H9 (cell line): ENCODE data around the gene MTTP. TPM values are rescaled to one million over a fixed set of nuclear protein-coding genes. Genes with fewer than 3 reads are reported as not detected.

Experiments used
- DNase-seq: peaks from one replicate; pipeline ENCODE4 v3.0.0-alpha.2; 2017
- H2AFZ ChIP-seq: one replicate; pipeline ENCODE4 v1.6.1; 2013; ENCODE audit warnings: mild to moderate bottlenecking, low read length, control low read depth, moderate library complexity
- H2AK5ac ChIP-seq: 2 replicates; pipeline ENCODE4 v1.6.1; 2013; ENCODE audit warnings: low read length, control low read depth, mixed read lengths; ENCODE audit not compliant: insufficient read length
- H2BK120ac ChIP-seq: one replicate; pipeline ENCODE4 v1.6.1; 2013; ENCODE audit warnings: low read depth, mild to moderate bottlenecking, low read length, control low read depth, inconsistent platforms; ENCODE audit not compliant: poor library complexity, severe bottlenecking
- H2BK12ac ChIP-seq: 2 replicates; pipeline ENCODE4 v1.6.1; 2013; ENCODE audit warnings: low read length, control low read depth, mixed read lengths, low read depth; ENCODE audit not compliant: insufficient read length
- H2BK15ac ChIP-seq: 2 replicates; pipeline ENCODE4 v1.6.1; 2013; ENCODE audit warnings: low read depth, low read length, control low read depth
- H2BK20ac ChIP-seq: one replicate; pipeline ENCODE4 v1.6.1; 2013; ENCODE audit warnings: low read depth, mild to moderate bottlenecking, low read length, control low read depth, inconsistent platforms; ENCODE audit not compliant: poor library complexity, severe bottlenecking
- H2BK5ac ChIP-seq: 2 replicates; pipeline ENCODE4 v1.6.1; 2013; ENCODE audit warnings: low read length, control low read depth, mixed read lengths; ENCODE audit not compliant: insufficient read length
- H3K14ac ChIP-seq: 2 replicates; pipeline ENCODE4 v1.6.1; 2013; ENCODE audit warnings: low read length, control low read depth; ENCODE audit not compliant: insufficient read depth
- H3K18ac ChIP-seq: 2 replicates; pipeline ENCODE4 v1.6.1; 2013; ENCODE audit warnings: low read depth, mild to moderate bottlenecking, mixed read lengths, low read length, control low read depth; ENCODE audit not compliant: insufficient read length
- H3K23ac ChIP-seq: 2 replicates; pipeline ENCODE4 v1.6.1; 2013; ENCODE audit warnings: low read length, control low read depth, mixed read lengths, low read depth; ENCODE audit not compliant: insufficient read length
- H3K23me2 ChIP-seq: 2 replicates; pipeline ENCODE4 v1.6.1; 2013; ENCODE audit warnings: low read depth, mild to moderate bottlenecking, mixed read lengths, low read length, control low read depth; ENCODE audit not compliant: insufficient read length, poor library complexity, severe bottlenecking
- H3K27ac ChIP-seq: 2 replicates; pipeline ENCODE4 v1.5.1; 2013; ENCODE audit warnings: low read length, control low read depth, mixed read lengths, low read depth; ENCODE audit not compliant: insufficient read length
- H3K27me3 ChIP-seq: 2 replicates; pipeline ENCODE4 v1.6.1; 2013; ENCODE audit warnings: low read length, control low read depth, inconsistent platforms; ENCODE audit not compliant: insufficient read depth
- H3K4ac ChIP-seq: 2 replicates; pipeline ENCODE4 v1.6.1; 2013; ENCODE audit warnings: low read depth, mild to moderate bottlenecking, control low read depth, inconsistent platforms, low read length, moderate library complexity
- H3K4me1 ChIP-seq: 2 replicates; pipeline ENCODE4 v1.6.1; 2013; ENCODE audit warnings: low read length, control low read depth, inconsistent platforms; ENCODE audit not compliant: insufficient read depth
- H3K4me2 ChIP-seq: 2 replicates; pipeline ENCODE4 v1.6.1; 2013; ENCODE audit warnings: low read length, control low read depth, mixed read lengths; ENCODE audit not compliant: insufficient read length, insufficient read depth
- H3K56ac ChIP-seq: 2 replicates; pipeline ENCODE4 v1.6.1; 2013; ENCODE audit warnings: low read depth, mild to moderate bottlenecking, mixed read lengths, low read length, control low read depth; ENCODE audit not compliant: insufficient read length
- H3K79me1 ChIP-seq: 2 replicates; pipeline ENCODE4 v1.6.1; 2013; ENCODE audit warnings: low read depth, mild to moderate bottlenecking, moderate library complexity, low read length, control low read depth, inconsistent platforms; ENCODE audit not compliant: insufficient read depth, poor library complexity, severe bottlenecking
- H3K79me2 ChIP-seq: 2 replicates; pipeline ENCODE4 v1.6.1; 2013; ENCODE audit warnings: low read length, control low read depth, inconsistent platforms; ENCODE audit not compliant: insufficient read depth
- H3K9ac ChIP-seq: 2 replicates; pipeline ENCODE4 v1.6.1; 2013; ENCODE audit warnings: low read length, control low read depth, mixed read lengths; ENCODE audit not compliant: insufficient read length; ENCODE audit errors: extremely low read depth
- H3K9me3 ChIP-seq: one replicate; pipeline ENCODE4 v1.6.1; 2013; ENCODE audit warnings: low read depth, low read length, inconsistent platforms; ENCODE audit not compliant: control insufficient read depth
- H3T11ph ChIP-seq: one replicate; pipeline ENCODE4 v1.6.1; 2013; ENCODE audit warnings: mild to moderate bottlenecking, low read length, control low read depth, inconsistent platforms
- H4K20me1 ChIP-seq: one replicate; pipeline ENCODE4 v1.6.1; 2013; ENCODE audit not compliant: control insufficient read depth, insufficient read length, insufficient read depth
- H4K5ac ChIP-seq: 2 replicates; pipeline ENCODE4 v1.6.1; 2013; ENCODE audit warnings: low read depth, mild to moderate bottlenecking, mixed read lengths, low read length, control low read depth; ENCODE audit not compliant: insufficient read length
- H4K8ac ChIP-seq: replicated peaks from 2 replicates; pipeline ENCODE4 v1.6.1; 2013; ENCODE audit warnings: low read length, control low read depth, mixed read lengths, low read depth; ENCODE audit not compliant: insufficient read length
- H4K91ac ChIP-seq: 2 replicates; pipeline ENCODE4 v1.6.1; 2013; ENCODE audit warnings: low read depth, mild to moderate bottlenecking, moderate library complexity, mixed read lengths, low read length, control low read depth; ENCODE audit not compliant: insufficient read length
- H3K27ac Mint-ChIP-seq, 3 experiments: 2 replicates in 2 of 3; 3 replicates in 1 of 3; pipeline ENCODE4 v1.8.0; 2020 to 2021; ENCODE audit warnings: mixed read lengths in 3 of 3, mild to moderate bottlenecking in 1 of 3, moderate library complexity in 1 of 3
- H3K27me3 Mint-ChIP-seq: 2 replicates; pipeline ENCODE4 v1.8.0; 2021; ENCODE audit warnings: low read depth, mild to moderate bottlenecking, moderate library complexity, mixed read lengths
- H3K36me3 Mint-ChIP-seq, 3 experiments: 2 replicates in 2 of 3; 3 replicates in 1 of 3; pipeline ENCODE4 v1.8.0; 2020 to 2021; ENCODE audit warnings: low read depth in 3 of 3, mixed read lengths in 3 of 3; ENCODE audit not compliant: insufficient read depth in 1 of 3
- H3K4me1 Mint-ChIP-seq, 2 experiments: 2 replicates each; pipeline ENCODE4 v1.8.0; 2020; ENCODE audit warnings: mixed read lengths in 2 of 2
- H3K4me3 Mint-ChIP-seq, 2 experiments: 2 replicates in 1 of 2; 3 replicates in 1 of 2; pipeline ENCODE4 v1.8.0; 2020 to 2021; ENCODE audit warnings: mild to moderate bottlenecking in 2 of 2, mixed read lengths in 2 of 2, moderate library complexity in 1 of 2
- H3K9me3 Mint-ChIP-seq, 2 experiments: 2 replicates in 1 of 2; 3 replicates in 1 of 2; pipeline ENCODE4 v1.8.0; 2020; ENCODE audit warnings: mild to moderate bottlenecking in 2 of 2, mixed read lengths in 2 of 2, moderate library complexity in 1 of 2
- CTCF ChIP-seq: fragments of 200-600 bp; sonication (generic); conservative IDR thresholded peaks from 3 replicates; pipeline ENCODE4 v1.8.0; 2021; ENCODE audit warnings: antibody characterized with exemption, mild to moderate bottlenecking
- WGBS: extraction: QIAGEN DNeasy Blood & Tissue Kit; methylation state at CpG from one replicate; pipeline ENCODE4 v1.1.7; 2013; ENCODE audit warnings: missing lambda C conversion rate, low lambda C conversion rate, mixed read lengths; ENCODE audit not compliant: insufficient read length; ENCODE audit errors: extremely low coverage; 5-methylcytosine and 5-hydroxymethylcytosine counted together
- total RNA-seq: library from RNA; stranded (reverse); gene quantifications from 2 replicates; pipeline ENCODE4 v1.2.1, GENCODE V29; 2021

The MTTP gene
- total RNA-seq, 1 experiment from 2014 or later: 0.46 TPM

GRCh38 chr4:99636422-99636821 is 61.8 kb downstream of the MTTP start:
- no peak overlapping the region for H3K4ac ChIP-seq
- H3K14ac ChIP-seq: no peak overlapping the region
- H3K27me3 Mint-ChIP-seq: no peaks in the 10 kb centered on the region
- H2AFZ ChIP-seq: no peak overlapping the region
- no peak overlapping the region for H2AK5ac ChIP-seq
- H3K36me3 Mint-ChIP-seq: no peaks in the 10 kb centered on the region
- H3K9me3 ChIP-seq: no peaks in the 10 kb centered on the region
- no peak overlapping the region for H3K18ac ChIP-seq
- H4K5ac ChIP-seq: no peak overlapping the region
- H3K4me1 ChIP-seq: no peaks in the 10 kb centered on the region; the same call in 1 of the 2 replicates
- H3K4me2 ChIP-seq: no peak overlapping the region
- H2BK20ac ChIP-seq: no peak overlapping the region
- H3K9me3 Mint-ChIP-seq: no peaks in the 10 kb centered on the region; a peak in 1 of 5 replicates
- no peak overlapping the region for H3K9ac ChIP-seq
- peaks cover 6 to 18% of the 10 kb centered on the region in 2 experiments for H3K4me1 Mint-ChIP-seq
- no peak overlapping the region for H3K4me3 Mint-ChIP-seq
- H4K8ac ChIP-seq: no peak overlapping the region
- DNase-seq: no peak
- no peak overlapping the region for H3K23ac ChIP-seq
- no peak overlapping the region for H3T11ph ChIP-seq
- H3K27ac Mint-ChIP-seq: no peak overlapping the region
- H4K91ac ChIP-seq: no peak overlapping the region
- H3K23me2 ChIP-seq: no peaks in the 10 kb centered on the region
- TF ChIP-seq CTCF: no peak
- WGBS: no CpG with 5 or more reads among the region's 2 CpGs
- no peak overlapping the region for H3K27ac ChIP-seq
- H2BK12ac ChIP-seq: no peak overlapping the region
- no peaks in the 10 kb centered on the region for H3K27me3 ChIP-seq
- no peak overlapping the region for H2BK5ac ChIP-seq
- no peaks in the 10 kb centered on the region for H3K79me2 ChIP-seq
- no peak overlapping the region for H2BK15ac ChIP-seq
- H3K79me1 ChIP-seq: no peaks in the 10 kb centered on the region
- no peak overlapping the region for H2BK120ac ChIP-seq
- no peaks in the 10 kb centered on the region for H4K20me1 ChIP-seq
- no peak overlapping the region for H3K56ac ChIP-seq
